Activated B cell treated with CpG ODN at 0.5 μM for 24 hours (primary cell): ENCODE results near the gene LIX1L. TPM values are rescaled to one million over a fixed set of nuclear protein-coding genes. Genes with fewer than 3 reads are reported as not detected.

Experiments used
- ATAC-seq: fragments of 200-7000 bp; cut with Tn5 transposase; one replicate; pipeline ENCODE4 v1.10.0; 2021; ENCODE audit warnings: low read depth, mild to moderate bottlenecking, moderate library complexity
- CTCF ChIA-PET: fragments of 350-600 bp; sonication (Branson Sonifier 250); formaldehyde crosslinking; loops from one replicate; lab custom pipeline; 2021; ENCODE audit warnings: antibody characterized with exemption; lab: Charles Lee
- POLR2A ChIA-PET: fragments of 350-600 bp; sonication (Branson Sonifier 250); formaldehyde crosslinking; loops from one replicate; lab custom pipeline; 2021; ENCODE audit warnings: antibody characterized with exemption; lab: Charles Lee
- DNase-seq: peaks from one replicate; pipeline ENCODE4 v3.0.0; 2022
- H3K27ac Mint-ChIP-seq: one replicate; pipeline ENCODE4 v1.8.0; 2020; ENCODE audit warnings: mixed read lengths
- H3K27me3 Mint-ChIP-seq: one replicate; pipeline ENCODE4 v1.8.0; 2021; ENCODE audit warnings: mixed read lengths
- H3K36me3 Mint-ChIP-seq: one replicate; pipeline ENCODE4 v1.8.0; 2021; ENCODE audit warnings: low read depth, mixed read lengths
- H3K4me1 Mint-ChIP-seq: one replicate; pipeline ENCODE4 v1.8.0; 2021; ENCODE audit warnings: mixed read lengths
- H3K4me3 Mint-ChIP-seq: one replicate; pipeline ENCODE4 v1.8.0; 2020; ENCODE audit warnings: mild to moderate bottlenecking, mixed read lengths
- H3K9me3 Mint-ChIP-seq: one replicate; pipeline ENCODE4 v1.8.0; 2020; ENCODE audit warnings: mixed read lengths
- CTCF ChIP-seq: fragments of 200-600 bp; IDR thresholded peaks from one replicate; pipeline ENCODE4 v1.8.0; 2022; ENCODE audit warnings: antibody characterized with exemption, mild to moderate bottlenecking
- intact Hi-C: fragments of 100-400 bp; cut with micrococcal nuclease; formaldehyde crosslinking; loops from one replicate; pipeline ENCODE4 v1.15.1; 2024
- total RNA-seq: library from RNA; stranded (reverse); gene quantifications from 2 replicates; pipeline ENCODE4 v1.2.3, GENCODE V29; 2022

The LIX1L gene
- total RNA-seq, 1 donor from 2014 or later, result 31.7 TPM

DNA sequence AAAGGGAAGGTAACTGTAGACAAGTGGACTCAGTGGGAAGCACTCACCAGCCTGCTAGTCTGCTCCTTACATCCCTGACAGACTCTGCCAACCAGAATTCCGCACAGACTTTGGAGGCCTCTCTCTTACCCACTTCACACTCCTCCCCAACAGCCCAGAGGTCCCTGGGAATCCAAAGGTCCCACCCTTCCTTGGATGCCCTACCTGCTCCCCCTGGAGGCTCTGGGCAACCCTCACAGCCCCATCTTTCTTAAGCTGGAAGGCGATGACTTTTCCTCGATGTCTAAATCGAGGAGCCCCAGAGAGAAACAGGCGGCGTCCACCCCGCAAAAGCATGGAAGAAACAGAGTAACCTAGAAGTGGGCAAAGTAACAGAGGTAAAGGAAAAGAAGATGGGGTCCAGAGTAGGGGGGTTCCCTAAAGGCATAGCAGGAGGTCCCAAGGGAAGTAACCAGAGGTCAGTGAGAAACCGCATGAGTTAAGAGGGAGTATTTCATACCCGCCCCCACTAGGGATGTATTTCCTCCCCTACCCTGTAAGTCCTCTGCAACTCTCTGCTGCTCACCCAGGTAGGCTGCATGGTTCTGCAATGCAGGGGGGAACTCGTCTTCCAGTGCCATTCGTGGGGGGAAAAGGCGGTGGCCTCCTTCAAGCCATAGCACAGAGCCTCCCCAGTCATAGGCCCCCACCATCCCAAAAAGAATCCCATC lies 56.4 kb downstream of the LIX1L start:
- Mint-ChIP-seq H3K36me3 (peaks cover 1% of the 10 kb centered on the region), H3K27ac (no peak overlapping the region), H3K4me3 (no peak overlapping the region), H3K27me3 (no peaks in the 10 kb centered on the region), H3K9me3 (no peaks in the 10 kb centered on the region), H3K4me1 (no peaks in the 10 kb centered on the region)
- TF ChIP-seq CTCF, result no peak
- ChIA-PET POLR2A (no interaction called here), CTCF (no interaction called here)
- ATAC-seq (no peak), DNase-seq (no peak)
- intact Hi-C loops, result no loop called here

- no peaks in the 10 kb centered on the region for H3K9me3 Mint-ChIP-seq
- no peak for TF ChIP-seq CTCF
- no peaks in the 10 kb centered on the region for H3K27me3 Mint-ChIP-seq
- no peak for DNase-seq
- H3K4me1 Mint-ChIP-seq, result no peaks in the 10 kb centered on the region
- intact Hi-C loops, result no loop called here
- H3K4me3 Mint-ChIP-seq, result no peak overlapping the region
- ATAC-seq, result no peak
- no peak overlapping the region for H3K27ac Mint-ChIP-seq
- ChIA-PET POLR2A (interaction anchor here (0.8 kb wide), 1 partner anchor 41 kb away, joined by 3 read pairs; no protein-coding TSS in a partner anchor), CTCF (no interaction called here)
- H3K36me3 Mint-ChIP-seq, result peaks cover 1% of the 10 kb centered on the region
Measured at GRCh38 chr1:145898756-145899155, 59.1 kb downstream of the LIX1L start.

GRCh38 chr1:145897969-145898368 lies 59.8 kb downstream of the LIX1L start:
- TF ChIP-seq CTCF, result no peak
- intact Hi-C loops, result no loop called here
- ChIA-PET CTCF (no interaction called here), POLR2A (no interaction called here)
- DNase-seq (no peak), ATAC-seq (no peak)
- no peak overlapping the region for H3K4me3 Mint-ChIP-seq
- H3K27me3 Mint-ChIP-seq, result no peaks in the 10 kb centered on the region
- H3K27ac Mint-ChIP-seq, result no peak overlapping the region
- no peaks in the 10 kb centered on the region for H3K9me3 Mint-ChIP-seq
- no peaks in the 10 kb centered on the region for H3K4me1 Mint-ChIP-seq
- H3K36me3 Mint-ChIP-seq, result peaks cover 1% of the 10 kb centered on the region

DNA sequence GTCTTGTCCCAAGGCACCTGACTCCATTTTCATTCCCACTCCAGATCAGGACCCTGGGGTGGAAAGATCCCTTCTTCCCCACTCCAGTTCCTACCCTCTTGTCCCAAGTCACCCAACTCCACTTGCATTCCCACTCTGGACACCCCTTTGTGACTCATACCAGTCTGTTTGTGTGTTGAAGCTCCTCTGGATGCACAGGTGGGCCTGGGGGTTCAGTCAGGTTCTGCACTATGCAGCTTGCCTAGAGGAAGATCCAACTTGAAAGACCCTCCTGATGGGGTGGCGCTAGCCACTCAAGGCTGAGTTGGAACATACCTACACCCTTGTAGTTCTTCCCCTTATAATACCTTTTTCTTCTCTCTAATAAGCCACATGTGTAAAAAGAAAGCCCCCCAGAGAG lies 62.3 kb downstream of the LIX1L start:
- ChIA-PET POLR2A (interaction anchor here (0.6 to 1.2 kb wide), 2 partner anchors 9 to 32 kb away, joined by 4 to 5 read pairs; partner anchors contain the start of gene RBM8A), CTCF (interaction anchor here (0.6 to 1.5 kb wide), 2 partner anchors 13 to 69 kb away, joined by 3 to 4 read pairs; partner anchors contain the start of genes ANKRD34A and POLR3GL)
- Mint-ChIP-seq H3K36me3 (peaks cover 1% of the 10 kb centered on the region), H3K4me3 (no peak overlapping the region), H3K9me3 (no peaks in the 10 kb centered on the region), H3K4me1 (no peaks in the 10 kb centered on the region), H3K27me3 (no peaks in the 10 kb centered on the region), H3K27ac (no peak overlapping the region)
- no peak for ATAC-seq
- no peak for TF ChIP-seq CTCF
- DNase-seq, result no peak
- intact Hi-C loops, result no loop called here

DNA sequence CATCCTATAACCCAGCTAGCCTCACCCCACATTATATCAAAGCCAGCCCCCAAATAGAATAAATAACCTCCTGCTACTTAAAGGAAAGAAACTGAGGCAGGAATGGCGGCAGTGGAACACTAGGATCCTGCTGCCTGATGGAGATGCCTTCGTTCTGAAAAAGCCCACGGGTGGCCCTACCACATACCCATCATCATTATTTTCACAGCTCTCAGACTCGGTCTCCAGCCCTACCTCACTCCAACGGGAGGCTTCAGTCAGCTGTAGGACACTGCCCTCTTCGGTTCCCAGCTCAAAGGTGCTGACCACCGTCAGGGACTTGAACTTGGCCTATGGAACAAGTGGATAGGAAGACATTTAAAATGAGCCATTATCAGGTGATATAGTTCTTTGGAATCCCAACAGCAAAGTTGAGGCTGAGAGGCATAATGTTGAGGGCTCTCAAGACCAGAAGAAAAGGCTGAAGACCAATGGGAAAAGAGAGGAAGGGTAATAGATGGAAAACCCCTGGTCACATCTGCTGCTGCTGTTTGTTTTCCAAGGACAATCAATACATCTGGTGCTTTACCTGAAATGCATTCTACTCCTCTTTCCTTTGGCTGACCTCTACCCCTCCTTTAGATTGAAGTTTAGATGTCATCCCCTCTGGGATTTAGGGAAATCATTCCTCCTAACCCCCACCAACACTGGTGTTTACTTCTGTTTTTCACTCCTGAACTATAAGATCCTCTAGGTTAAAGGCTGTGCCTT lies 64.3 kb downstream of the LIX1L start:
- DNase-seq, result no peak
- no peaks in the 10 kb centered on the region for H3K4me1 Mint-ChIP-seq
- ChIA-PET POLR2A (no interaction called here), CTCF (interaction anchor here (0.8 to 2.4 kb wide), 3 partner anchors 16 to 118 kb away, joined by 4 to 12 read pairs (median 4); partner anchors contain the start of genes ITGA10 and PEX11B)
- no peaks in the 10 kb centered on the region for H3K27me3 Mint-ChIP-seq
- H3K36me3 Mint-ChIP-seq, result no peaks in the 10 kb centered on the region
- H3K4me3 Mint-ChIP-seq, result no peak overlapping the region
- H3K9me3 Mint-ChIP-seq, result no peaks in the 10 kb centered on the region
- intact Hi-C loops, result loop anchor here (2.0 kb wide), 1 partner anchor 17 kb away; the partner anchor contains the start of gene ITGA10
- H3K27ac Mint-ChIP-seq, result no peak overlapping the region
- ATAC-seq, result no peak
- no peak for TF ChIP-seq CTCF
